HG03159 (cell line): ENCODE results near the gene CNTN4.
"Not testable (repeated sequence)": the region's sequence is repeated elsewhere in the genome, so short reads cannot be mapped to it uniquely, and the experiment has no call there.

Source experiments
- ATAC-seq: cut with Tn5 transposase; IDR thresholded peaks from one replicate; pipeline ENCODE4 v1.9.1; 2021; ENCODE audit warnings: mild to moderate bottlenecking, moderate library complexity; ENCODE audit not compliant: unreplicated experiment

The CNTN4 gene

GRCh38 chr3:2098398-2099027, at the start of gene CNTN4:
CNTN4 (plus strand) TSS chr3:2098866.
- no peak for ATAC-seq

- ATAC-seq: no peak
These were observed 37.3 kb upstream of the CNTN4 start for GRCh38 chr3:2061360-2061759.

- no peak for ATAC-seq
These were observed 27.1 kb upstream of the CNTN4 start for GRCh38 chr3:2071531-2071930.

- ATAC-seq: no peak
These were observed 19.8 kb upstream of the CNTN4 start for GRCh38 chr3:2078821-2079220.

- no peak for ATAC-seq
These were observed 15.7 kb upstream of the CNTN4 start for GRCh38 chr3:2082871-2083480.

- not testable (repeated sequence) for ATAC-seq
These were observed 15.1 kb upstream of the CNTN4 start for GRCh38 chr3:2083558-2083957.

- no peak for ATAC-seq
These were observed 8.4 kb upstream of the CNTN4 start for GRCh38 chr3:2090095-2090911.

GRCh38 chr3:2092758-2093157, 5.9 kb upstream of the CNTN4 start:
- ATAC-seq: no peak

- no peak for ATAC-seq
These were observed 3.7 kb upstream of the CNTN4 start for GRCh38 chr3:2094941-2095340.

- ATAC-seq: no peak
These were observed 2.5 kb upstream of the CNTN4 start for GRCh38 chr3:2096216-2096615.

GRCh38 chr3:2097641-2098191, 950 bp upstream of the CNTN4 start:
- no peak for ATAC-seq

GRCh38 chr3:2099028-2099671, 484 bp downstream of the CNTN4 start:
- ATAC-seq: no peak

- no peak for ATAC-seq
These were observed 1.1 kb downstream of the CNTN4 start for GRCh38 chr3:2099779-2100191.

GRCh38 chr3:2106438-2106837, 7.8 kb downstream of the CNTN4 start:
- no peak for ATAC-seq

- ATAC-seq: no peak
These were observed 12.0 kb downstream of the CNTN4 start for GRCh38 chr3:2110597-2111117.

- no peak for ATAC-seq
These were observed 16.1 kb downstream of the CNTN4 start for GRCh38 chr3:2114617-2115275.

GRCh38 chr3:2130726-2131125, 32.1 kb downstream of the CNTN4 start:
- no peak for ATAC-seq

GRCh38 chr3:2133146-2133545, 34.5 kb downstream of the CNTN4 start:
- ATAC-seq: no peak

- no peak for ATAC-seq
These were observed 39.0 kb downstream of the CNTN4 start for GRCh38 chr3:2137651-2138050.

GRCh38 chr3:2141482-2141881, 42.8 kb downstream of the CNTN4 start:
- no peak for ATAC-seq
